Liver (tissue), 9 donors: Measurements from ENCODE around the gene RYR1. TPM values are rescaled to one million over a fixed set of nuclear protein-coding genes. Genes with fewer than 3 reads are reported as not detected.

Source experiments
- DNase-seq: peaks from one replicate; pipeline ENCODE4 v3.0.0-alpha.2; 2017; ENCODE audit warnings: low spot score
- H3K27ac ChIP-seq, 2 donors: one replicate each; pipeline ENCODE4 v1.7.0; 2013; ENCODE audit warnings: inconsistent platforms in 2 of 2, low read length in 2 of 2, control low read depth in 1 of 2, low read depth in 1 of 2, mild to moderate bottlenecking in 1 of 2
- H3K27me3 ChIP-seq, 4 donors: one replicate each; pipeline versions ENCODE4 v1.6.1 to v1.7.0; 2013; ENCODE audit warnings: low read length in 3 of 4, inconsistent platforms in 1 of 4, mild to moderate bottlenecking in 1 of 4, moderate library complexity in 1 of 4; ENCODE audit not compliant: control insufficient read depth in 4 of 4, insufficient read depth in 4 of 4
- H3K36me3 ChIP-seq, 4 donors: one replicate each; pipeline versions ENCODE4 v1.6.1 to v1.7.0; 2013; ENCODE audit warnings: low read length in 3 of 4, mild to moderate bottlenecking in 3 of 4, low read depth in 1 of 4, moderate library complexity in 1 of 4; ENCODE audit not compliant: control insufficient read depth in 4 of 4, insufficient read depth in 3 of 4
- H3K4me1 ChIP-seq, 4 donors: one replicate each; pipeline versions ENCODE4 v1.6.1 to v1.7.0; 2013; ENCODE audit warnings: low read length in 3 of 4, mild to moderate bottlenecking in 3 of 4, moderate library complexity in 1 of 4; ENCODE audit not compliant: control insufficient read depth in 4 of 4, insufficient read depth in 4 of 4
- H3K4me3 ChIP-seq, 3 donors: one replicate each; pipeline versions ENCODE4 v1.6.1 to v1.7.0; 2013; ENCODE audit warnings: low read length in 3 of 3, control low read depth in 1 of 3, low read depth in 1 of 3, mild to moderate bottlenecking in 1 of 3
- H3K9ac ChIP-seq, 2 donors: one replicate each; pipeline ENCODE4 v1.7.0; 2013; ENCODE audit warnings: low read length in 2 of 2, mild to moderate bottlenecking in 2 of 2, moderate library complexity in 2 of 2, control low read depth in 1 of 2, low read depth in 1 of 2
- H3K9me3 ChIP-seq, 4 donors: one replicate each; pipeline versions ENCODE4 v1.6.1 to v1.7.0; 2013; ENCODE audit warnings: low read length in 3 of 4; ENCODE audit not compliant: control insufficient read depth in 4 of 4
- FOXA1 ChIP-seq: IDR thresholded peaks from 2 replicates; pipeline ENCODE4 v1.6.1; 2016; ENCODE audit warnings: antibody characterized with exemption
- FOXA2 ChIP-seq: IDR thresholded peaks from 2 replicates; pipeline ENCODE4 v1.6.1; 2016; ENCODE audit warnings: antibody characterized with exemption
- GABPA ChIP-seq, 2 donors: IDR thresholded peaks in 1 of 2; conservative IDR thresholded peaks in 1 of 2; 2 replicates each; pipeline ENCODE4 v1.6.1; 2016; ENCODE audit warnings: antibody characterized with exemption in 2 of 2, mild to moderate bottlenecking in 1 of 2, moderate library complexity in 1 of 2
- HNF4A ChIP-seq, 2 donors: conservative IDR thresholded peaks; 2 replicates each; pipeline ENCODE4 v1.6.1; 2016; ENCODE audit warnings: antibody characterized with exemption in 2 of 2, mild to moderate bottlenecking in 2 of 2
- HNF4G ChIP-seq: IDR thresholded peaks from 2 replicates; pipeline ENCODE4 v1.6.1; 2016; ENCODE audit warnings: antibody characterized with exemption
- JUND ChIP-seq, 2 donors: IDR thresholded peaks; 2 replicates each; pipeline ENCODE4 v1.6.1; 2016; ENCODE audit warnings: antibody characterized with exemption in 2 of 2
- NR2F2 ChIP-seq: IDR thresholded peaks from 2 replicates; pipeline ENCODE4 v1.6.1; 2016; ENCODE audit warnings: antibody characterized with exemption
- RAD21 ChIP-seq, 2 donors: IDR thresholded peaks; 2 replicates each; pipeline ENCODE4 v1.6.1; 2016; ENCODE audit warnings: antibody characterized with exemption in 2 of 2, mild to moderate bottlenecking in 2 of 2
- RXRA ChIP-seq, 2 donors: IDR thresholded peaks; 2 replicates each; pipeline ENCODE4 v1.6.1; 2017 to 2018; ENCODE audit warnings: antibody characterized with exemption in 2 of 2, mild to moderate bottlenecking in 1 of 2
- SP1 ChIP-seq: IDR thresholded peaks from 2 replicates; pipeline ENCODE4 v1.6.1; 2018; ENCODE audit warnings: antibody characterized with exemption, mild to moderate bottlenecking
- TAF1 ChIP-seq: conservative IDR thresholded peaks from 2 replicates; pipeline ENCODE4 v1.6.1; 2016; ENCODE audit warnings: antibody characterized with exemption, mild to moderate bottlenecking
- YY1 ChIP-seq: IDR thresholded peaks from 2 replicates; pipeline ENCODE4 v1.6.1; 2016; ENCODE audit warnings: antibody characterized with exemption, mild to moderate bottlenecking
- WGBS: extraction: QIAGEN DNeasy Blood & Tissue Kit; methylation state at CpG from one replicate; pipeline ENCODE4 v1.1.7; 2013; 5-methylcytosine and 5-hydroxymethylcytosine counted together
- polyA plus RNA-seq, 2 donors: library from polyadenylated mRNA; stranded (reverse) in 1 of 2; unstranded in 1 of 2; fragments of 200-250 nt in 1 of 2; fragments of >200 nt in 1 of 2; fragmentation: Nextera tagmentation in 1 of 2; extraction: Ambion mirVana in 1 of 2; gene quantifications; one replicate each; pipeline versions ENCODE4 v1.2.1 to v1.2.3, GENCODE V29; 2013 to 2015
- total RNA-seq, 2 donors: library from RNA; depleted of rRNA; stranded (reverse); fragments of >200 nt; gene quantifications; one replicate each; pipeline ENCODE4 v1.2.3, GENCODE V29; 2014
- TF ChIP-seq, protein P1 (sequence below): IDR thresholded peaks from 2 replicates; pipeline ENCODE4 v1.6.1; 2016; ENCODE audit warnings: antibody characterized with exemption
- TF ChIP-seq, protein P2 (sequence below): IDR thresholded peaks from 2 replicates; pipeline ENCODE4 v1.6.1; 2016; ENCODE audit warnings: antibody characterized with exemption
- TF ChIP-seq, protein P3 (sequence below): IDR thresholded peaks from 2 replicates; pipeline ENCODE4 v1.6.1; 2016; ENCODE audit warnings: antibody characterized with exemption, mild to moderate bottlenecking
- TF ChIP-seq, protein P4 (sequence below): fragments of 150-350 bp; IDR thresholded peaks from 2 replicates; pipeline ENCODE4 v1.5.1; 2017; ENCODE audit warnings: improper control_type of control experiment, low read depth, low read length; ENCODE audit not compliant: missing input control
- donor health status: healthy.
- donor health status: healthy.
- donor health status: healthy.
- donor health status: healthy.
- donor health status: healthy.

The RYR1 gene
- total and polyA plus RNA-seq, 4 donors, result 0.01 to 0.70 (median 0.29) TPM

DNA sequence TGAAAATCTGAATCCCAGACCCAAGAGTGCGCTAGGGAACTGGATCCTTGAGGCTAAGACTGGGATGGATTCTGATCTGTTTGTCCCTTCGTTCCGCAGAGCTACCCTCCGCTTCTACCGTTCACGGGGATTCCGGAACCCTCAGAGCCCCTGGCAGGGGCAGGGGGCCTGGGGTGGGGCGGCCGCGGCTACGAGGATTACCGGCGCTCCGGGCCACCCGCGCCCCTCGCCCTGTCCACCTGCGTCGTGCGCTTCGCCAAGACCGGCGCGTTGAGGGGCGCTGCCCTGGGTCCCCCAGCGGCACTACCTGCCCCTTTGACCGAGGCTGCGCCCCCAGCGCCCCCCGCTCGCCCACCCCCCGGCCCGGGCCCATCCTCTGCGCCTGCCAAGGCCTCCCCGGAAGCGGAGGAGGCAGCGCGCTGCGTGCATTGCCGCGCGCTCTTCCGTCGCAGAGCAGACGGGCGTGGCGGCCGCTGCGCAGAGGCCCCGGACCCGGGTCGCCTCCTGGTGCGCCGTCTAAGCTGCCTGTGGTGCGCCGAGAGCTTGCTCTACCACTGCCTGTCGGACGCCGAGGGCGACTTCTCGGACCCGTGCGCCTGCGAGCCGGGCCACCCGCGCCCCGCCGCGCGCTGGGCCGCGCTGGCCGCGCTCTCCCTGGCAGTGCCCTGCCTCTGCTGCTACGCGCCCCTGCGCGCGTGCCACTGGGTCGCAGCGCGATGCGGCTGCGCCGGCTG lies 37.9 kb upstream of the RYR1 start:
- DNase-seq, result no peak
- H3K4me3 ChIP-seq, result no peak overlapping the region
- TF ChIP-seq NR2F2, result no peak
- no peak for TF ChIP-seq TAF1
- no peak for TF ChIP-seq HNF4A (conservative IDR thresholded peaks at IDR 0.05)
- TF ChIP-seq, protein P1, sequence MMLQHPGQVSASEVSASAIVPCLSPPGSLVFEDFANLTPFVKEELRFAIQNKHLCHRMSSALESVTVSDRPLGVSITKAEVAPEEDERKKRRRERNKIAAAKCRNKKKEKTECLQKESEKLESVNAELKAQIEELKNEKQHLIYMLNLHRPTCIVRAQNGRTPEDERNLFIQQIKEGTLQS, result no peak
- TF ChIP-seq FOXA1, result no peak
- no peak for TF ChIP-seq FOXA2
- TF ChIP-seq, protein P2, sequence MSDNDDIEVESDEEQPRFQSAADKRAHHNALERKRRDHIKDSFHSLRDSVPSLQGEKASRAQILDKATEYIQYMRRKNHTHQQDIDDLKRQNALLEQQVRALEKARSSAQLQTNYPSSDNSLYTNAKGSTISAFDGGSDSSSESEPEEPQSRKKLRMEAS, result no peak
- TF ChIP-seq GABPA (IDR thresholded peaks at IDR 0.05 in 1 of 2, conservative IDR thresholded peaks at IDR 0.05 in 1 of 2), result no peak
- TF ChIP-seq SP1, result no peak
- no peak for TF ChIP-seq YY1
- no peak for TF ChIP-seq JUND (IDR thresholded peaks at IDR 0.05)
- peaks cover 0 to 5% (median 0%) of the 10 kb centered on the region in 4 donors for H3K27me3 ChIP-seq
- no peak overlapping the region for H3K27ac ChIP-seq
- H3K36me3 ChIP-seq, result no peaks in the 10 kb centered on the region
- no peak overlapping the region for H3K9ac ChIP-seq
- H3K4me1 ChIP-seq, result no peaks in the 10 kb centered on the region
- no peaks in the 10 kb centered on the region for H3K9me3 ChIP-seq
- WGBS, result 7% methylated on average over 86 of the region's 86 CpGs

DNA sequence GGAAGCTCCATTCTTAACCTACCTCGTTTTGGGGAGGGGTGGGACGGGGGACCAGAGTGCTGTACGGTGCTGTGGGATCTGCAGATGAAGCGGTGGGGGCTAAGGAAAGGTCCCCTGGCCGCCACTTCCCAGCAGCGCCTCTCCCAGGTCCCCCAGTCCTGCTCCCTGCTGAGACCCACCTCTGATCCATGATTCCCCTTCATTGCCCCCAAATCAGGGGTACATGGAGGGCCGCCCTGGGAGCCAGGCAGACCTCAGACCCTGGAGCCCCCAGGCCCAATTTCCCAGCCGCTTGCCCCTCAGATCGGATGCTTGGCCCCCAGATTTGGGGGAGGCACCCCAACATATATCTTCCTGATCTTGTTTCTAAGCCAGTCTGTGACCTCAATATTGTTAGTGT lies 34.4 kb upstream of the RYR1 start:
- peaks cover 0 to 4% (median 0%) of the 10 kb centered on the region in 4 donors for H3K27me3 ChIP-seq
- DNase-seq, result no peak
- no peak for TF ChIP-seq RXRA (IDR thresholded peaks at IDR 0.05)
- TF ChIP-seq, protein P2, result no peak
- TF ChIP-seq, protein P3, sequence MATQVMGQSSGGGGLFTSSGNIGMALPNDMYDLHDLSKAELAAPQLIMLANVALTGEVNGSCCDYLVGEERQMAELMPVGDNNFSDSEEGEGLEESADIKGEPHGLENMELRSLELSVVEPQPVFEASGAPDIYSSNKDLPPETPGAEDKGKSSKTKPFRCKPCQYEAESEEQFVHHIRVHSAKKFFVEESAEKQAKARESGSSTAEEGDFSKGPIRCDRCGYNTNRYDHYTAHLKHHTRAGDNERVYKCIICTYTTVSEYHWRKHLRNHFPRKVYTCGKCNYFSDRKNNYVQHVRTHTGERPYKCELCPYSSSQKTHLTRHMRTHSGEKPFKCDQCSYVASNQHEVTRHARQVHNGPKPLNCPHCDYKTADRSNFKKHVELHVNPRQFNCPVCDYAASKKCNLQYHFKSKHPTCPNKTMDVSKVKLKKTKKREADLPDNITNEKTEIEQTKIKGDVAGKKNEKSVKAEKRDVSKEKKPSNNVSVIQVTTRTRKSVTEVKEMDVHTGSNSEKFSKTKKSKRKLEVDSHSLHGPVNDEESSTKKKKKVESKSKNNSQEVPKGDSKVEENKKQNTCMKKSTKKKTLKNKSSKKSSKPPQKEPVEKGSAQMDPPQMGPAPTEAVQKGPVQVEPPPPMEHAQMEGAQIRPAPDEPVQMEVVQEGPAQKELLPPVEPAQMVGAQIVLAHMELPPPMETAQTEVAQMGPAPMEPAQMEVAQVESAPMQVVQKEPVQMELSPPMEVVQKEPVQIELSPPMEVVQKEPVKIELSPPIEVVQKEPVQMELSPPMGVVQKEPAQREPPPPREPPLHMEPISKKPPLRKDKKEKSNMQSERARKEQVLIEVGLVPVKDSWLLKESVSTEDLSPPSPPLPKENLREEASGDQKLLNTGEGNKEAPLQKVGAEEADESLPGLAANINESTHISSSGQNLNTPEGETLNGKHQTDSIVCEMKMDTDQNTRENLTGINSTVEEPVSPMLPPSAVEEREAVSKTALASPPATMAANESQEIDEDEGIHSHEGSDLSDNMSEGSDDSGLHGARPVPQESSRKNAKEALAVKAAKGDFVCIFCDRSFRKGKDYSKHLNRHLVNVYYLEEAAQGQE, result no peak
- TF ChIP-seq YY1, result no peak
- no peak for TF ChIP-seq SP1
- TF ChIP-seq, protein P4, sequence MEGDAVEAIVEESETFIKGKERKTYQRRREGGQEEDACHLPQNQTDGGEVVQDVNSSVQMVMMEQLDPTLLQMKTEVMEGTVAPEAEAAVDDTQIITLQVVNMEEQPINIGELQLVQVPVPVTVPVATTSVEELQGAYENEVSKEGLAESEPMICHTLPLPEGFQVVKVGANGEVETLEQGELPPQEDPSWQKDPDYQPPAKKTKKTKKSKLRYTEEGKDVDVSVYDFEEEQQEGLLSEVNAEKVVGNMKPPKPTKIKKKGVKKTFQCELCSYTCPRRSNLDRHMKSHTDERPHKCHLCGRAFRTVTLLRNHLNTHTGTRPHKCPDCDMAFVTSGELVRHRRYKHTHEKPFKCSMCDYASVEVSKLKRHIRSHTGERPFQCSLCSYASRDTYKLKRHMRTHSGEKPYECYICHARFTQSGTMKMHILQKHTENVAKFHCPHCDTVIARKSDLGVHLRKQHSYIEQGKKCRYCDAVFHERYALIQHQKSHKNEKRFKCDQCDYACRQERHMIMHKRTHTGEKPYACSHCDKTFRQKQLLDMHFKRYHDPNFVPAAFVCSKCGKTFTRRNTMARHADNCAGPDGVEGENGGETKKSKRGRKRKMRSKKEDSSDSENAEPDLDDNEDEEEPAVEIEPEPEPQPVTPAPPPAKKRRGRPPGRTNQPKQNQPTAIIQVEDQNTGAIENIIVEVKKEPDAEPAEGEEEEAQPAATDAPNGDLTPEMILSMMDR, result no peak
- no peak for TF ChIP-seq TAF1
- TF ChIP-seq JUND (IDR thresholded peaks at IDR 0.05), result no peak
- no peak for TF ChIP-seq RAD21 (IDR thresholded peaks at IDR 0.05)
- TF ChIP-seq GABPA (IDR thresholded peaks at IDR 0.05 in 1 of 2, conservative IDR thresholded peaks at IDR 0.05 in 1 of 2), result no peak
- no peak for TF ChIP-seq FOXA2
- no peak for TF ChIP-seq NR2F2
- TF ChIP-seq HNF4G, result no peak
- TF ChIP-seq, protein P1, result no peak

More for the DNA sequence above, 34.4 kb upstream of the RYR1 start:
- H3K27ac ChIP-seq, result no peak overlapping the region
- no peak overlapping the region for H3K4me3 ChIP-seq
- peaks cover 0 to 5% (median 1%) of the 10 kb centered on the region in 4 donors for H3K4me1 ChIP-seq
- H3K9ac ChIP-seq, result no peak overlapping the region
- no peaks in the 10 kb centered on the region for H3K36me3 ChIP-seq
- 55% methylated on average over 9 of the region's 9 CpGs for WGBS
- no peaks in the 10 kb centered on the region for H3K9me3 ChIP-seq
